ENCODE measurements around the gene PIGN.

PIGN gene

DNA sequence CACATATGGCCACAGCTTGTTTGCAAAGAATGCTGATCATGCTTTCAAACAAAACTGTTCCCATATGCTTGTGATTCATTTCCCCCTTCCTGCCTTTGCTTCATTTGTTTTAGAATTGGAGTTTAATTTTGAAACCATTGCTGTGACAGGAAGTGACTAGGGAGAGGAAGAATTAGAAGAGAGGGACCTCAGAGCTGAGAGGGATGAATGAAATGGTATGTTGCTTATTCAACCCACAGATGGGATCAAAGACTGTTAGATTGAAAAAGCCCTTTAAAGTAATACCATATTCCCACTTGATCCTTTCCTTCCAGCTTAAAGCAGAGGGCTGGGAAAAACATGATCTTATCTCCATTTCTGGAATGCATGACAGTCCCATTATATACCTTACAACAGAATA, 187.9 kb downstream of the PIGN start:
- peak; percentile 93 for DNase-seq (ENCODE audit: low spot score)

- no peak for DNase-seq (ENCODE audit: low spot score)
Measured at GRCh38 chr18:61998335-61998734, 188.5 kb downstream of the PIGN start.

DNA sequence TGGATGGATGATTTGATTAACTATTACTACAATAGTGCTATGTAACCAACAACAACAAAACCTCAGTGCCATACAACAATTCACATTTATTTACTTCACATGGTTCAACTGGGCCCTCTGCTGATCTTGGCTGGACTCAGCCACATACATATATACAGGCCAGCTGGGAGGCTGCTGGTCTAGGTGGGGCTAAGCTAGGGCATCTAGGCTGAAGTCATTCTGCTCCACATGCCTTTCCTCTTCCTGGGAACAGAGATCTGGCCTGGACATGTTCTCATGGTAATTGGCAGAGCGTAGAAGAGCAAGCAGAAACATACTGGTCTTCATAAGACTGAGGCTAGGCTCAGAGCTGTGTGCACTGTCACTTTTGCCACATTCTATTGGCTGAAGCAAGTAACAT, 191.2 kb downstream of the PIGN start:
- no peak for DNase-seq (ENCODE audit: low spot score)

DNA sequence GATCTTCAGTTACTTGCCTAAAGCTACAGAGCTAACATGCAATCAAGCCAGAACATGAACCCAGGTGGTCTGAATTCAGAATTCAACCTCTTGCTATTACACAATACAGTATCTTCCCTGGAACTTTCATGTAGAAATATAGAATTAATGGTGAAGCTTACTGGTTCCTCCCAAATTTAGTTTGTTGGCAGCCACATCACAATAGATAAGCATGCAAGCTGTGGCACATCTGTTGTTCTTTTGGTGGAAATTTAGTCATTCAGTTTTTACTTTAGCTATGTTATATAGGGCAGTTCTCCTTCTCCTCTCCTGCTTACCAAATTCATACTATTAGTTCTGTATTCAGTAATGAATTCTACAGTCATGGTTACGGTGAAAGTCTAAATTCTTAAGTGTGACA, 193.0 kb downstream of the PIGN start:
- DNase-seq (ENCODE audit: low spot score), result no peak

DNA sequence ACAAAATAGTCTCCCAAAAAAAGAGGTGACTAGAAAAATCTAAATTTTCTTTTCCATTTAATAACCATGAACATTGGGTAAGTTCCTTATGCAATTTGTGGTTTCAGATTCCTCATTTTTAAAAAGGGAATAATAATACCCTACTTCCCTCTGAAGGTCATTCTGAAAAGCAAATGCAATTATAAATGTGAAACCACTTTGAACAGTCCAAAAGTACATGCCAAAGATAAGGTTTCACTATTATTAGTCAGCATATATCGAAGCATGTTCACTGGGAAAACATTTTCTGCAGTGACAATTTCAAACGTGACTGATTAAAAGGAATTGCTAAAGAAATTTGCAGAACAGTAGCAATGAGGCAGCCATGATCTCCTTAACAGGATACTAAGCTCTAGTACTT, 193.9 kb downstream of the PIGN start:
- peak; percentile 15 for DNase-seq (ENCODE audit: low spot score)

DNA sequence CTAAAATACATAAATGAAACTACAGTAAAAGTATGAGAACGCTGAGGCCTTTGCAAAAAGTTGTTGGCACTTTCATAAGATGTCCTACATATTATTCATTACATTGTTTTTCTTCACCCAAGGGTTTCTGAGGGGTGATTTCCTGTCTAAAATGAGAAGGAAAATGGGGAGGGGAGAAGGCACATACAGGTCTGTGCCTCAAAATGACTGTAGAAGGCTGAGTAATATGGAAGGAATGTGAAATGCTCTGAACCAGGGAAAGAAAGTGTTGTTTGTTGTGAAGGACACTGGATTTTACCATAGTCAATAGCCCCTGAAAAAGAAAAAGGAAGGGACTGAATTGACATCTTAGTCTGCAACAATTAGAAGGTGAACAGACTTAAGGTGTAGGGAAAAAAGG, 194.6 kb downstream of the PIGN start:
- peak; percentile 83 for DNase-seq (ENCODE audit: low spot score)

GRCh38 chr18:61991836-61992235, 195.0 kb downstream of the PIGN start:
- no peak for DNase-seq (ENCODE audit: low spot score)

GRCh38 chr18:61991201-61991600, 195.7 kb downstream of the PIGN start:
- DNase-seq (ENCODE audit: low spot score), result peak; percentile 24
